Endometrial microvascular endothelial cells (primary cell): Measurements from ENCODE around the gene SCML1. TPM values are rescaled to one million over a fixed set of nuclear protein-coding genes. Genes with fewer than 3 reads are reported as not detected.

Experiments used
- in situ Hi-C: cut with HindIII; loops from 2 replicates; pipeline ENCODE4 v1.10.0; 2017; ENCODE audit warnings: low sequenced_read_pairs, low pct_unique_long_range_greater_than_20kb; ENCODE audit errors: inconsistent ontology term
- total RNA-seq: library from RNA; depleted of rRNA; stranded (reverse); fragments of >200 nt; gene quantifications from one replicate; pipeline ENCODE4 v1.2.3, GENCODE V29; 2015; ENCODE audit errors: inconsistent ontology term

The SCML1 gene
- total RNA-seq, 1 donor from 2014 or later = 11.1 TPM

DNA sequence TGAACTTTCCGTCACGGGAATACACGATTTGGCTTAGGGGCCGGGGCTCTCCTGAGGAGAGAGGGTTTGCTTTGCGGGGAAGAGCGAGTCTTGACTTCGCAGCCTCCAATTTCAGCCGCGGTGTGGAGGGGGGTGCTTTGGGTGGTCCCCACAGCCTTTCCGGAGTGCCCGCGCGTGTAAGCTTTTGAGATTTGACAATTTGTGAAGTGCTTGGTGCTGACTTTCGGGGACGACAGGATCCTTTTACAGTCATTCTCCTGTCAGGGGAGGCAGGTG, 355 bp downstream of the SCML1 start:
- in situ Hi-C loops = no loop called here

DNA sequence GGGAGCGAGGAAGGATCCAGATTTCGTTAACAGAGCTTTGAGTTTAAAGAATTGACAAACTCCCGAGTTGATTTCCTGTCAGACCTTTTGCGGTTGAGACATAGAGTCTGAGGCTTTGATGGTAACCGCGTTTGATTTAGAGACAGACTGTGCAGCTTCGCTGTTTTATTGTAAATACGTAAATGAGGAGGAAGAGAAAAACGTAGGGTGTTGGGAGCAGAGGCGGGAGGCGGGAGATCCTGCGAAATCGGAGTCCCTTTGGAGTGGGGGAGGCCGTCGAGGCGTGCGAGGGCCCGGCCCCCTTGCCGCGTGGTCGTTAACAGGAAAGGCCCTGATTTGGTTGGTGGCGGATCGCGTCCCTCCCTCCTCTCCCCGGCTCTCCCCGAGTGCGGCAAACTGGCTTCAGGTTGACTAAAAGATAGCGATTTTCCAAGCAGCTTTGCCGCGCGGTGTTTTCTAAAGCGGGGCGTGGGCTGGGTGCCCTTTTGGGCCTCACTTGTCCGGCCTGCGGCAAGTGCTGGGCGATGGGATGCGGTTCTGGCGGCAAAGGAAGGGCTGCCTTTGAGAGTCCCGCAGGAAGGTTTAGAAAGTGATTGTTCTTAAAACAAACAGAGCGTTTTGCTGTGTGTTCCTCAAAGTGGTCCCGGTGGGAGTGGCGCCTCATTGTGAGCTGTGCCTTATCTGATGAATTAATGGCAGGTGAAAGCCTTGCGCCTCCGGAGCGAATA, 857 bp downstream of the SCML1 start:
- in situ Hi-C loops = no loop called here

DNA sequence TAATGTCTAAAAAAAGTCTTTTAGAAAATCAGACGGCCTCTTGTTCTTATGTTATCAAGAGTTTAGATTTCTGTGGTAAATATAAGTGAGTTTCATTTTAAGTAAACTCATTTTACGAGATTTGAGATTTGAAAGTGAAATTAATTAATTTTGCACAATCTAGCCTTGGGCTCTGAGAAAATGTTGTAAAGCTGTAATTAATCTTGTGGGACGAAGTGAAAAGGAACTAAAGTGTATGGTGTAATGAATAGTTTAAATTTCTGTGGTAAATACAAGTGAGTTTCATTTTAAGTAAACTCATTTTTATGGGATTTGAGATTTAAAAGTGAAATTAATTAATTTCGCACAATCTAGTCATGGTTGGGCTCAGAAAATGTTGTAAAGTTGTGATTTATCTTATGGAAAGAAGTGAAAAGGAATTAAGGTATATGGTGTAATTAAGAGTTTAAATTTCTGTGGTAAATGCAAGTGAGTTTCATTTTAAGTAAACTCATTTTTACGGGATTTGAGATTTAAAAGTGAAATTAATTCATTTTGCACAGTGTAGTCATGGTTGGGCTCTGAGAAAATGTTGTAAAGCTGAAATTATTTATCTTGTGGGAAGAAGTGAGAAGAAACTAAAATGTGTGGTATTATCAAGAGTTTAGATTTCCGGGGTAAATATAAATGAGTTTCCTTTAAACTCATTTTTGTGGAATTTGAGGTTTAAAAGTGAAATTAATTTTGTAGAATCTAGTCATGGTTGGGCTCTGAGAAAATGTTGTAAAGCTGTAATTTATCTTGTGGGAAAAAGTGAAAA, 1.6 kb downstream of the SCML1 start:
- in situ Hi-C loops = no loop called here

DNA sequence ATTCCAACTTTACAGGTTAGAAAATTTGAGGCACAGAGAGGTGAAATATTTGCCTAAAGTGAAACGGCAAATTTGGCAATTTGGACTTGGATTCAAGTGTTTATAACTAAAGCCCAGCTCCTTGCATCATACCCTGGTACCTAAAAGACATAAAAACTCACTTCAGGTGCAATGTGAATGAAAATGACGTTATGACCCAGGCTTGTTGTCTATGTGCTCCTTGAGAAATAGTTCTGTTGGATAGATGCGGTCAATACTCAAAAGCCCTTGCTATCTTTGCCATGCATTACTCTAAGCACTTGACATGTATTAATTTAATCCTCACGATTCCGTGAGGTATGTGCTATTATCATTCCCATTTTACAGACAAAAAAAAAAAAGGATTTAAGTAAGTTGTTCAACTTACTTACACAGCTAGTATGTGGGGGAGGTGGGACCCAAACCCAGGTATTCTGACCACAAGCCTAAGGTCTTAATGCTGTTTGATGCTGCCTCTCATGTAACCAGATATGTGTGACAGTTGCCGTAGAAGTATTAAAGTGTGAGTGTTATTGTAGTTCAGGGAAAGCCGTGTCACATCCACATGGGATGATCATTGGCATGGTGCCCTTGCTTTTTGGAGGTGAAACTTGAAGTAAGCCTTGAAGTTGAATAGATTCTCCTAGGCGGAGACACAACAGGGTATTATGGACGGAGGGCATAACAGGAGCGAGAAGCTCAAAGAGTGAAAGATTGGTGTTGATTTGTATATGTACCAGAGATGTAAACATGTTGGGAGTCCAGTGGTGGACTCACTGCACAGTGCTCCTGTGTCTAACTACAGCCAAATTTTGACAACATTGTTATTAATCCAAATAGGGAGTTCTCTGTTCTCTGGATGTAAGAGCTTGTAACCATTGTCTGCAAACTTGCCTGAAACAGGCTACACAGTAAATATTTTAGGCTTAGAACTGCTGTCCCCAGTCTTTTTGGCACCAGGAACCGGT, 3.1 kb downstream of the SCML1 start:
- in situ Hi-C loops = no loop called here

DNA sequence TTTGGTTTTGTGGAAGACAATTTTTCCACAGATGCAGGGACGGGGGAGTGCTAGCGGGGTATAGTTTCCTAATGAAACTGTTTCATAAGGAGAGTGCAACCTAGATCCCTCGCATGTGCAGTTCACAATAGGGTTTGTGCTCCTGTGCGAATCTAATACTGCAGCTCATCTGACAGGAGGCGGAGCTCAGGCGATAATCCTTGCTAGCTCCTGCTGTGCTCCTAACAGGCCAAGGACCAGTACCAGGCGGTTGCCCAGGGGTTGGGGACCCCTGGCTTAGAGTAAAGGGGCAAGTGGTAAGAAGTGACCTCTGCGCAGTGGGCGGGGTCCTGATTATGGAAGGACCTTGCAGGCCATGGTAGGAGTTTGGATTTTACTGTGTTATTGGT, 3.8 kb downstream of the SCML1 start:
- in situ Hi-C loops = no loop called here

DNA sequence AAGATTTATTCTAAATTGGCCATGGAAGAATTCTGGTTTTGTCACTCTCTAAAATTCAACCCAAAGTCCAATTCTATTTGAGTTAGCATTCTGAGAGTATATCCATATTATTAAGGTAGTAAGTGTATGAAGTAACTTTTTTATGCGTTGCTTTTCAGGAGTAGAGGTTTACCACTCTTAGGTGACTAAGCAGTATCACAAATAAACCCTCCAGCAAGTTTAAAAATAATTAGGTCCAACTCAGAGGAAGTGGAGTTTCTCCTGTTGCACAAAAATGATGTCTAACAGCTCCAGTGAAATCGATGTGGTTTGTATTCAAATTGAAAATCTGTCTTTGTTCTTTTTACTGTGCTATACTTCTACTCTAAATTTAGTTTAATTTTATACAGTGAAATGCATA, 6.6 kb downstream of the SCML1 start:
- in situ Hi-C loops = no loop called here

DNA sequence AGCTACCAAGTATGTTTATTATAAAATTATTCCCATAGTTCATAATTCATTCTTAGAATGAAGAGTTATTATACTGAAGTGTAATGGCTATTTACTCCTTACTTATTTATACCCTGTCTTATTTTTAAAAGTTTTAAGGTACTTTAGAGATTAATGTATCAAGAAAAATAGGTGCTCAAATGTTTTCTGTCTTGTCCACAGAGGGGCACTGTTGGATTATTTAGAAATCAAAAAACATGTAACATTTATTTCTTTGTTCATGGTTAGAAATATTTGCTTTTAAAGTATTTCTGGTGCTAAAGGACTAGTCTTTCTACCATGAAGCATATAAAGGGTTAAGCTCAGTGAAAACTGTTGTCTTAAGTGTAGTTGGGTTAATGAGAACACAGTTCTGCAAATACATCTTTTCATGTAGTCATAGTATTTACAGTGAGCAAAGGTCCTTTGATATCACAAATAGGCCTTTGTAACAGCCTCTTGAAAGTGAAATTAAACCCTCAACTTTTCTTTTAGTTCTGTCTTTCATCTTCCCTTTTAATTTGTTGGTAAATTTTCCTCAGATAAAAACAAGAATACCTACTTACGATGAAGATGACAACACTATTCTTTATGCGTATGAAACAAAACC, 7.7 kb downstream of the SCML1 start:
- in situ Hi-C loops = no loop called here

DNA sequence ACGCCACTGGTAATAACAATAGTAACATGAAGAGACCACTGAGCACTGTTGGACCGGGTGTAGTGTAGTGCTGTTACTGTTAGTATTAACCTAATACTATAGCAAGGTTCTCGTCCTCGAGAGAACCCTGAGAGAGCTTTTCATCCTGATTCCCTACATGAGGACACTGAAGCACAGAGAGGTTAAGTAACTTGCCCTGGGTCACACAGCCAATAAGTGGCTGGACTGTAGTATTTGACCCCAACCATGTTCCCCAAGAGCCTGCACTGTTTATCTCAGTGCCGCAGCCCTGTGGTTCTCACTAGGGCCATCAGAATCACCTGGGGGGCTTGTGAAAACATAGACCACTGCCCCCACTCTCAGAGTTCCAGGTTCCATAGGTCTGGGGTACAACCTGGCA, 10.4 kb downstream of the SCML1 start:
- in situ Hi-C loops = no loop called here

DNA sequence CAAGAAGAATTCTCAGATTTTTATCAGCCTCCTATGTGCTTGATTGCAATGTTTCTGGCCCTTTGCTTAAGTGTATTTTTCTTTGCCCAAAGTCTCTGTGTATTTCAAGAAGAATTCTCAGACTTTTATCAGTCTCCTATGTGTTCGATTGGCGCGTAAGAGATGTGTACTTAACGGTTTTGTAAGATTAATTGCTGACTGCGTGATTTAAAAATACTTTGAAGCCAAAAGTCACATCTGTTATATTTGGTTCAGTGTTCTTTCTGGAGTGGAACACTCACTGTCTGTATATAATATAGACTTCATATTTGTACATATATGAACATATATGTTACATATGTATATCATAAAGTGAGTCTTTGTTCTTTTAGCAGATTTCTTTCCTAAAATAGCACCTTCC, 11.4 kb downstream of the SCML1 start:
- in situ Hi-C loops = no loop called here

DNA sequence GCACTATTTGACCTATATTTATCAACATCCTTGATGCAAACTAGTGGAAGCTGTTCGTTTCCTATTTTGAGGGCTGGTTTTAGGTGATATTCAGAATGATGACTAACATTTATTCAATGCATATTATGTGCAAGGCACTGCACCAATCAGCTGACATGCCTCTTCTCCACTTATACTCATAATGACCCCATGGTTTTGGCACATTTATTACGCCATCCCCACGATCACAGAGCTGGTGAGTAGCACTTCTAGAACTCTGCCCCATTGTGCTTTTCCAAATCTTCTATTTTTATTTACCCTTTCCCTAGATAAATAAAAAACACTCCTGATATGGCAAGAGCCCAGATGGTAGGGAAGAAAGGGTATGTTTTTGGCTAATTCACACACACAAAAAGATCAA, 13.1 kb downstream of the SCML1 start:
- in situ Hi-C loops = no loop called here

DNA sequence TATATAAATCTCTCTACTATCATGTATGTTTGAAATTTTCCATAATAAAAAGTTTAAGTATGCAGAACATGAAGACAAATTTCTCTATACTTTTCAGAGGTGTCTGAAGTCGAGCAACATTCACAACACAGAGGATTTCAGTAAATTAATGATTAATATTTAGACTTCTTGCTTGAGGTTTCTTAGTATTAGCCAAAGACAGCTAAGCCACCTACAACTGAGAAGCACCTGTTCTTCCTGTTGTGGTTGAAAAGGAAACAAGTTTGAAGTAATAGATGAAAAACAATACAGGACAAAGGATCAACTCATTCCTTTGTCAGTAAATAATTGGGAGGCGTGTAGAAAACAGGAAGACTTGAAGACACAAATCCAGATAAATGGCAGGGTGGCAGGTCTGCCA, 21.1 kb downstream of the SCML1 start:
- in situ Hi-C loops = no loop called here

DNA sequence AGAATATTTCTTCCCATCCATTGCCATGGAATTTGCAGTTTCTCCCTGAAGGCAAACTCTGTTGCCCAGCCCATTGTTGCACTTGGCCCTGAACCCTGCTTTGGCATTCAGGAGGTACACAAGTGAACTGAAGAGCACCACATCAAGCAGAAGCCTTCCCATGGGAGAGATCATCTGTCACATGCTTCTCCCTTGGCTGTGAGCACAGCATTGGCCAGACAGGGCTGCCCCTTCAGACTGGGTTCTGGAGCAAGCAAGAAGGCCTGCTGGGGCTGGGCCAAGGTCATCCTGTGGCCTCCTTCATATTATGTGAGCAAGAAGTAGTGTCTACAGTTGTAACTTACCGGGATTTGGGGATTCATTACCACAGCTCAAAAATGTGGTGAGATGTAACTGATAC, 22.7 kb downstream of the SCML1 start:
- in situ Hi-C loops = no loop called here

DNA sequence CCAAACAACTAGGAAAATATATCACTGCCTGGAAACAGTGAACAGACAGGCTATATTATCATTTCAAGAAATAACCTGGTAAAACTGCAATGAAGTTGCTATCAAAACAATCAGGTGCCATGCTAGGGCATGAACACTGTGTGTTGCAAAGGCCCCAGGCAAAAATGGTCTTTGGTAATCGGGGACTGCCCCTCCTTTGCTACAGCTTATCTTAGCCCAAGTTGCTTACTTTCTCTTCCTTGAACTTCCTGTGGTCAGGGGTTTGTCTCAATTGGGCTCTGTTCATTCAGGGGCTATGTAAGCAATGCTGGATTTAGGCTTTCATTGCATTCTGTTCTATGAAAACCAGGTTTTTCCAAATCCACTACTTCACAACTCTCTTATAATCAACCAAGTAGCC, 30.4 kb downstream of the SCML1 start:
- in situ Hi-C loops = no loop called here

DNA sequence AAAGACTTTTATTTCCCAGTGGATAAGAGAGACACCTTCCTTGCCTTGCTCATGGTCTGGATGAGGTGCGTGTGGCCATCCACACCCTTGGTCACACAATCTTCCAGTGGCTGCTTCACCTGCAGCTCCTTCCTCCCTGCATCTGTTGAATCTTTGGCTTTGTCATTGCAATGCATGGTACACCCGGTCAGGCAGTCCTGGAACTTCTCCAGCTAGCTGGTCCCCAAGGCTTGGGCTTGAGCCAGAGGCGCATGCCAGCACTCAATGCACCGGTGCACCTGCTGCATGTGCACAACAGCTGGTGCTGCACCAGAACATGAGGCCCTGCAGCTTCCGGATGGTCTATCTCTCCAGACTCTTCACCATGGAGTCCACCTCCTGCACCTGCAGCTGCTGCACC, 31.7 kb downstream of the SCML1 start:
- in situ Hi-C loops = no loop called here

DNA sequence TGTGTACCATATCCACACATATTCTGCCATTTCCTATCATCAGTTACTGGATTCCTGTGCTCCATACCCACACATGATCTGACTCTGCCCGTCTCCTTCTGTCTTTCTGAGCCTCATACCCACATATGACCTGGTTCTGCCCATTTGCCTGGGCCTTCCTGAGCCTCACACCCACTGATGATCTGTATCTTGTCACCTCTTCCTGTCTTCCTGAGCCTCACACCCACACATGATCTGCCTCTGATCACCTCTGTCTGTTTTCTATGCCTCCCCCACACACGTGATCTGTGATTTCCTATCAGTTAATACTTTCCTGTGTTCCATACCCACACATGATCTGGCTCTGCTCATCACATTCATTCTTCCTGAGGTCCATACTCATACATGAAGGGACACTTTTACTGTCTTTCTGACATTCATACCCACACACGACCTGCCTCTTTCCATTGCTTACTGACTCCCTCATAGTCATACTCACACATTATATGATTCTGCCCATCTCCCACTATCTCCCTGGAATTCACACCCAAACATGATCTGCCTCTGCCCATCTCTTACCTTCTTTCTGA, 32.5 kb downstream of the SCML1 start:
- in situ Hi-C loops = no loop called here

DNA sequence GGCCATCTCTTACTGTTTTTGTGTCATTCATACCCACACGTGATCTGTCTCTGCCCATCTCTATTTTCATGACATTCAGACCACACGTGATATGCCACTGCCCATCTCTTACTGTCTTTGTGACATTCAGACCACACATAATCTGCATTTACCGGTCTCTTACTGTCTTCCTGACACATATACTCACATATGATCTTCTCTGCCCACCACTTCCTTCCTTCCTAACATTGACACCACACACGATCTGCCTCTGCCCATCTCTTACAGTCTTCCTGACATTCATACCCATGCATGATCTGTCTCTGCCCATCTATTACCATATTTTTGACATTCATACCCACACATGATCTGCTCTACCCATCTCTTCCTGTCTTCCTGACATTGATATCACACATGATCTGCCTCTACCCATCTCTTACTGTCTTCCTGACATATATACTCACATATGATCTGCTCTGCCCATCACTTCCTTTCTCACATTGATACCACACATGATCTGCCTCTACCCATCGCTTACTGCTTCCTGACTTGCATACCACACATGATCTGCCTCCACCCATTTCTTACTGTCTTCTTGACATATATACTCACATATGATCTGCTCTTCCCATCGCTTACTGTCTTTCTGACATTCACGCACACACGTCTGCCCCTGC, 36.1 kb downstream of the SCML1 start:
- in situ Hi-C loops = no loop called here

DNA sequence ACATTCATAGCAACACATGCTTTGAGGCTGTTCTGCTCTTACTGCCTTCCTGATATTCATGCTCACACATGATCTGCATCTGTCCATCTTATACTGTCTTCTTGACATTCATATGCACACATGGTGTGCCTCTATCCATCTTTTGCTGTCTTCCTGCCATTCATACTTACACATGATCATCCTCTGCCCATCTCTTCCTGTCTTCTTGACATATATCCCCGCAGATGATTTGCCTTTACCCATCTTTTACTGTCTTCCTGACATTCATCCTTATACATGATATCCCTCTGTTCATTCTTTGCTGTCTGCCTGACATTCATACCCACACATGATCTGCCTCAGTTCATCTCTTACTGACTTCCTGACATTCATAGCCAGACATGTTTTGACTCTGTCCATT, 36.8 kb downstream of the SCML1 start:
- in situ Hi-C loops = no loop called here

DNA sequence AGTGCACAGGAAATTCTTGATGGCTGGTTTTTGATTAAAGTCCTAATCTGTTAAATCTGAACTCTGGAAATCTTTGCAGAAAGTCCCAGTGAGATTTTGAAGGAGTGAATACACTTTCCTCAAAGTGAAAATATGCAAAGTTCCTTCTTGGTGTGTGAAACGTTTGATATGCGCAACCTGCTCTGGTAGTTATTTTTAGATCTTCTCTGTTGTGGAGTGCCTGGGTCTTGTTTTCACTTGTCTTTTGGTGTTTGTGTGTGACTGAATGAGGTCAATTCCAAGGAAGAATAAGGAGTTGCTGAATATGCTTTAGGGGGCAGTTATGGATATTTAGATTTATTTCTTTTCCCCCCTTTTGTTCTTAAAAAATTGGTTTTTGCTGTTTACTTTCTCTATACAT, 41.7 kb downstream of the SCML1 start:
- in situ Hi-C loops = no loop called here
